Measurements from ENCODE around the gene NGLY1. TPM values are rescaled to one million over a fixed set of nuclear protein-coding genes. Genes with fewer than 3 reads are reported as not detected.

NGLY1 gene
- total and polyA plus RNA-seq, 2 of the 8 experiments (the other 6 are each of a cell fraction or from before 2014, with no cell fraction given), result 3.1 to 24.8 TPM

GRCh38 chr3:25789596-25790556 is 6.6 kb upstream of the NGLY1 start, which contains the start of gene OXSM:
OXSM (plus strand) TSS chr3:25790090; CDS start chr3:25791021, 931 bp downstream.
- no peak for FAIRE-seq
- TF ChIP-seq KDM1A (IDR thresholded peaks at IDR 0.05; ENCODE audit: borderline replicate concordance, low read length) (no peak), SIN3A (conservative IDR thresholded peaks at IDR 0.05 in 1 of 2, IDR thresholded peaks at IDR 0.05 in 1 of 2; ENCODE audit: low read depth in 1 of 2, low read length in 2 of 2) (no peak), TBP (IDR thresholded peaks at IDR 0.05; ENCODE audit: low read depth, low read length) (0 out of 2 replicates have a peak, but pooled peaks have one; percentile 38), SUZ12 (IDR thresholded peaks at IDR 0.05; ENCODE audit: low read length) (no peak), ATF2 (IDR thresholded peaks at IDR 0.05; ENCODE audit: low read length) (no peak), GABPA (IDR thresholded peaks at IDR 0.05; ENCODE audit: borderline replicate concordance, insufficient read depth, low read length) (no peak), SIX5 (IDR thresholded peaks at IDR 0.05; ENCODE audit: low read depth, low read length) (no peak), TAF1 (IDR thresholded peaks at IDR 0.05; ENCODE audit: low read depth, low read length) (no peak)

More at GRCh38 chr3:25789596-25790556, 6.6 kb upstream of the NGLY1 start, which contains the start of gene OXSM:
- H2BK12ac ChIP-seq (ENCODE audit: low read depth, low read length), result peak within 1 kb of the TSS; percentile 11; the same call in 1 of the 2 replicates
- no peaks in the 10 kb centered on the region for H3K79me2 ChIP-seq (ENCODE audit: control insufficient read depth in 1 of 2, insufficient read depth in 2 of 2, low read length in 2 of 2)
- H4K5ac ChIP-seq (ENCODE audit: insufficient read length, low read depth, low read length), result no peak within 1 kb of the TSS
- no peaks in the 10 kb centered on the region for H3K4me1 ChIP-seq (replicated peaks in 1 of 4; ENCODE audit: control insufficient read depth in 3 of 4, insufficient read depth in 4 of 4, low read length in 3 of 4)
- no peak within 1 kb of the TSS for H2AK5ac ChIP-seq (ENCODE audit: low read depth, low read length)
- peak within 1 kb of the TSS; percentile 60 to 62 for H3K4me2 ChIP-seq (ENCODE audit: insufficient read depth in 1 of 2, low read depth in 2 of 2, low read length in 2 of 2)
- H3K9me3 ChIP-seq (ENCODE audit: insufficient read depth in 2 of 2, low read depth in 1 of 2, low read length in 1 of 2), result no peaks in the 10 kb centered on the region
- no peak within 1 kb of the TSS; the same call in 1 of the 2 replicates for H3K18ac ChIP-seq (ENCODE audit: extremely low read depth, low read length)
- H4K20me1 ChIP-seq (replicated peaks in 1 of 2; ENCODE audit: control insufficient read depth in 1 of 2, insufficient read depth in 2 of 2, low read length in 2 of 2), result no peaks in the 10 kb centered on the region
- H3K23me2 ChIP-seq (ENCODE audit: low read depth, low read length), result no peaks in the 10 kb centered on the region
- H3K27ac ChIP-seq (ENCODE audit: low read depth, low read length), result 0 out of 2 replicates have a peak within 1 kb of the TSS, but pooled peaks have one; percentile 32
- H2BK20ac ChIP-seq (ENCODE audit: low read length), result no peak within 1 kb of the TSS
- H4K91ac ChIP-seq (replicated peaks; ENCODE audit: insufficient read length, low read length), result no peak within 1 kb of the TSS
- no peak within 1 kb of the TSS for H3K14ac ChIP-seq (ENCODE audit: insufficient read length)
- H3K27me3 ChIP-seq (replicated peaks in 1 of 4; ENCODE audit: control insufficient read depth in 3 of 4, extremely low read depth in 1 of 4, insufficient read depth in 3 of 4, low read length in 3 of 4), result no peaks in the 10 kb centered on the region
- H3K23ac ChIP-seq (ENCODE audit: insufficient read length), result no peak within 1 kb of the TSS
- 66% methylated on average over 48 of the region's 56 CpGs; no CpG with 5 or more reads in 1 of the 2 experiments for WGBS, 2 experiments (ENCODE audit: extremely low coverage in 1 of 2, insufficient coverage in 1 of 2, insufficient read length in 1 of 2, insufficient replicate concordance in 2 of 2, low coverage in 1 of 2, low lambda C conversion rate in 2 of 2, missing lambda C conversion rate in 1 of 2)
- no peak within 1 kb of the TSS; the same call in 1 of the 2 replicates for H4K8ac ChIP-seq (ENCODE audit: extremely low read depth, insufficient read depth, low read length)
- ChIA-PET CTCF (ENCODE audit: partially characterized antibody) (interaction anchor here (0.7 to 1.9 kb wide), 4 partner anchors 12 to 418 kb away, joined by 3 to 4 read pairs (median 3); no protein-coding TSS in a partner anchor), POLR2A (ENCODE audit: partially characterized antibody) (interaction anchor here (1.1 to 2.0 kb wide), 3 partner anchors 9 to 30 kb away, joined by 5 to 6 read pairs (median 5); no protein-coding TSS in a partner anchor)
- H3K9ac ChIP-seq (replicated peaks in 1 of 4; ENCODE audit: extremely low read depth in 1 of 4, low read depth in 3 of 4, low read length in 3 of 4), result peak within 1 kb of the TSS in 1 of 4 experiments; percentile 16; a peak in 1 of 7 replicates
- H3K4ac ChIP-seq (replicated peaks; ENCODE audit: insufficient read length, low read depth, low read length), result no peak within 1 kb of the TSS
- no peaks in the 10 kb centered on the region for H3K36me3 ChIP-seq (ENCODE audit: control insufficient read depth in 2 of 4, insufficient read depth in 4 of 4, low read length in 3 of 4)
- no peak within 1 kb of the TSS for H2BK15ac ChIP-seq (ENCODE audit: low read length)
- DNase-seq (ENCODE audit: low read depth in 1 of 2, low spot score in 2 of 2), result peak in 1 of 2 experiments; percentile 73
- no peak within 1 kb of the TSS for H3K56ac ChIP-seq (replicated peaks; ENCODE audit: insufficient read length, low read depth, low read length)
- peak within 1 kb of the TSS; percentile 58 for H2AFZ ChIP-seq (ENCODE audit: low read length)
- H3K4me3 ChIP-seq (ENCODE audit: extremely low read depth in 1 of 4, insufficient read depth in 2 of 4, low read depth in 3 of 4, low read length in 4 of 4), result peak within 1 kb of the TSS; percentile 38 to 54 (median 43)
- 0 out of 2 replicates have a peak within 1 kb of the TSS, but pooled peaks have one; percentile 3 for H2BK5ac ChIP-seq (ENCODE audit: low read depth, low read length)
- no peak within 1 kb of the TSS for H2BK120ac ChIP-seq (replicated peaks; ENCODE audit: low read depth, low read length)
- H3K79me1 ChIP-seq (ENCODE audit: low read depth, low read length), result no peaks in the 10 kb centered on the region
